NCI-H526 (cell line): ENCODE measurements around the gene SCYL3.
"Not testable (repeated sequence)": the region's sequence is repeated elsewhere in the genome, so short reads cannot be mapped to it uniquely, and the experiment has no call there.

Source experiments
- DNase-seq, 2 experiments: peaks; one replicate each; lab custom pipeline; 2025; lab: John Stamatoyannopoulos, UW

SCYL3 gene, protein sequence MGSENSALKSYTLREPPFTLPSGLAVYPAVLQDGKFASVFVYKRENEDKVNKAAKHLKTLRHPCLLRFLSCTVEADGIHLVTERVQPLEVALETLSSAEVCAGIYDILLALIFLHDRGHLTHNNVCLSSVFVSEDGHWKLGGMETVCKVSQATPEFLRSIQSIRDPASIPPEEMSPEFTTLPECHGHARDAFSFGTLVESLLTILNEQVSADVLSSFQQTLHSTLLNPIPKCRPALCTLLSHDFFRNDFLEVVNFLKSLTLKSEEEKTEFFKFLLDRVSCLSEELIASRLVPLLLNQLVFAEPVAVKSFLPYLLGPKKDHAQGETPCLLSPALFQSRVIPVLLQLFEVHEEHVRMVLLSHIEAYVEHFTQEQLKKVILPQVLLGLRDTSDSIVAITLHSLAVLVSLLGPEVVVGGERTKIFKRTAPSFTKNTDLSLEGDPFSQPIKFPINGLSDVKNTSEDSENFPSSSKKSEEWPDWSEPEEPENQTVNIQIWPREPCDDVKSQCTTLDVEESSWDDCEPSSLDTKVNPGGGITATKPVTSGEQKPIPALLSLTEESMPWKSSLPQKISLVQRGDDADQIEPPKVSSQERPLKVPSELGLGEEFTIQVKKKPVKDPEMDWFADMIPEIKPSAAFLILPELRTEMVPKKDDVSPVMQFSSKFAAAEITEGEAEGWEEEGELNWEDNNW

DNA sequence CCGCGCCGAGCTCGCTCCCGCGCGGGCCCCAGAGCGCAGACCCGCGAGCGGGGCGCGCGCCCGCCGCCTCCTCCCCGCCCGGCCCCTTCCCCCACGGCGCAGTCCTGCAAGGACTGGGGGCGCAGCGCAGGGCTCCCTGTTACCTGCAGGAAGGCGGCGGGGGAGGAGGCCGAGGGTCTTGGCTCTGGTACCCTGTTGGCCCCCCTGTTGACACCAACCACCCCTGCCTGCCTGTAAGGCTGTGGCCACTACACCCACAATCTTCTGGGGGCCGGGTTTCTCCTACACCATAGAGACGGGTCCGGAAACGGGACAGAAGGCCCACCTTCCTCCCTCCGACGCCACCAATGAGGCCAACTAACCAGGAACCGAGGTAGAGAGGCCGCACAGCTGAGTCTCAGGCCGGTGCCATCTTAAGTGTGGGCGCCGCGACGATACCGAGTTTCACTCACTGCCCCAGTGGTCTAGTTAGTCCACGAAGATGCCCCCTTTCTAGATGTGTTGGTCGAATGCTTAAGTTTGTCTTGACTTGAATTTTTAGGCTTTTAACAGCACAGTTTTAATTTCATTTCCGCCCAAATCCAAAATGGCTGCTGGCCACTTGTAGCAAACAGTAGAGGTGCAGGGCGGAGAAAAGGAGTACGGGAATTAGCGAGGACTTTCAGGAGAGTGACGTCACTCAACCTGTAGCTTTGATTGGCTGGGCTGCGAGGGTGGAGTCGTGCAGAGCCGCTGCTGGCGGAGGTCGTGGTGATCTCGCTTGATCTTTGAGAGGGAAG, at the start of gene SCYL3:
TSS of gene SCYL3 (minus strand) at position 252 of the 779 bp plus-strand sequence. CDS start 5,056 bp downstream, outside the sequence.
- peak; percentile 99 for DNase-seq

DNA sequence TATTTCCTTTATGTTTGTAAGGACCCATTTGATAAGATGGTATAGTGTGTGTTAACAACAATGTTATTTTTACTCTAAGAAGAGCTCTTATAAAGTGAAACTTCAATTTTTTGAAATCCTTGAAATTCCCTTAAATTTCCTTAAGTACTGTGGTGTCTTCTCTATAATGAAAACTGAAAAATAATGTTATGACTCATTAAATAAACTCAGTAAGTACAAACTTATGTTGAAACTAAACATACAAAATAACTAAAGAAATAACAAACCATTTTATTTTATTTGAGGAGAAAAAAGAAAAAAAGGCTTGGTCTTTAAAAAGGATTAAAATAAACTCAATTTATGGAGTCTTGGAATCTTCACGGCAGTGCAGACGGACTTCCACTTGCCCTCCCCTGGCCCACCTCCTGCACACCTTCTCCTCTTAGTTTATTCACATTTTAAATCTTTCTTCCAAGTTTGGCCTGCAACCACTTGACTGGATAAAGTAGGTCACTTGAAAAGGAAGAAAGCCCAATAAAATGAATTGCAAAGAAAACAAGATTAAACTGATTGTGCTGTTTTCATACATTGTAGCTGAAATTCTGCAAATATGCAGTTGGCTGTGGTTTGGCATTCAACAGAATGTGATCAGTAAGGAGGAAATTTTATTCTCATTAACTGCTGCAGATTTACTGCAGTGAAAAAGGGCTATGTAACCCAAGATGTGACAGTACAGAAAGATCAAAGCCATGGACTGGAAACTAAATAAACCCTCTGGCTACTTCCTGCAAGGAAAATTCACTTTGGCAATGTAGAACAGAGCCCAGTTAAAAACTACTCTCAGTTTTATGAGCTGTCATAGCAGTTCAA, 48.5 kb upstream of the SCYL3 start:
- DNase-seq, result no peak

DNA sequence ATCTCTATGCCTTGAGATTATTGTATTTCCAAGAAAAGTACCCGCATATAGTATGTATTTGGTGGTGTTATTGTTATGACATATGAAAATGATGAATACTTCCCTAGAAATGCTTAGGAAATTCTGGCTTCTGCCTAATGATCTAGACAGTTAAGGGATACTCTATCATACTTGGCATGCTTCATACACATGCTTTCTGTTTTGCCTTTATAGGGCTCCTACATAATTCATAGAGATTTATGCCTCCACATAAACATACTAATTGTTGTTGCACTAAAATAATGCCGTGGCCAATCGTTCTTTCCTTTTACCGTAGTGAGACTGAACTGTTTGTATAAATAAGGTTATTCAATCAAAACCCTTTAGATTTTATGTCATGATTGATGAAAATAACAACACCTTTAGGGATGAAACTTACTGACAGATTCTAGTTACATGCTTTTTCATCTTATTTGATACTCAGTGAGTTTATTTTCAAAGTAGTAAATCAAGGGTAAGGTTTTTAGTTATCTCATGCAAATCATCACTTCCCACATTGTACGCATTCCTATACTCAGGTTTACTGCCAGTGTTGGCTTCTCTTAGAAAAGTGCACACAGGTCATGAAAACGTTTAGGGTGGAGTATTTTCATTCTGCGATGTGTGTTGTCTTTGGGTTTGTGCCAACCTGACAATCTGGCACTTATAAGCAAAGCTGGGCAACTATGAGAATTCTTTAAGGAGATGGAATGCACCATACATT, 40.5 kb upstream of the SCYL3 start:
- DNase-seq, result peak in 1 of 2 experiments; percentile 25

DNA sequence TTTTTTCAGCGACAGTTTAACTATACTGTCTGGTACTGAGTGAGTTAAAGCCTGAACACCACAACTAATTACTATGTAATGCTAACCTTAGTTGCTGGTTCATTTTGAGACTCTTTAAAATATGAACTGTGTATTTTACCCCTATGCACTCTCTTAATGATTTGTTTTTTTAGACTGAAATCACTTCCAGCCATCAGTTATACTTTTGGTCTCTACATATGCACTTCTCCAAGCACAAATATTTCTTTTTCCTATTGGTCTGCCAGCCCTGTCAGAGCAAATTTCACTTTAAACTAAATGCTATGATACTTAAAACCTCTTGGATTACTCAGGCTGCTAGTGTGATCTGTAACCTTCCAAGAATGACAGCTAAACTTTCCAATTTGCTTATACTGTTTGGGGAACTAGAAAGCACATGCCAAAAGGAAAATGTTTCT, 38.1 kb upstream of the SCYL3 start:
- DNase-seq, result no peak

DNA sequence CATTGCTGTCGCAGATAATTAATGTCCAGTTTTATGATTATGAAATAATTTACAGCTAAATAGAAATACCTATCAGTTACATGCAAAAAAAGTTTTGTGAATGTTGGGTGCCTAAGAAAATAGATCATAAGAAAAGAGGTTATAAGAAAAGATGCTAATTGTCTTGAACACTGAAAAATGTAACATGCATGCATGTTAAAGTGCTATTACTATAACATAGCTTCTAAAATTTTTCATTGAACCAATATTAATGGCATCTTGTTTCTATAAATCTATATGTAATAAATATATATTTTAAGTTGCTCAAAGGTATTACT, 35.5 kb upstream of the SCYL3 start:
- DNase-seq, result no peak

DNA sequence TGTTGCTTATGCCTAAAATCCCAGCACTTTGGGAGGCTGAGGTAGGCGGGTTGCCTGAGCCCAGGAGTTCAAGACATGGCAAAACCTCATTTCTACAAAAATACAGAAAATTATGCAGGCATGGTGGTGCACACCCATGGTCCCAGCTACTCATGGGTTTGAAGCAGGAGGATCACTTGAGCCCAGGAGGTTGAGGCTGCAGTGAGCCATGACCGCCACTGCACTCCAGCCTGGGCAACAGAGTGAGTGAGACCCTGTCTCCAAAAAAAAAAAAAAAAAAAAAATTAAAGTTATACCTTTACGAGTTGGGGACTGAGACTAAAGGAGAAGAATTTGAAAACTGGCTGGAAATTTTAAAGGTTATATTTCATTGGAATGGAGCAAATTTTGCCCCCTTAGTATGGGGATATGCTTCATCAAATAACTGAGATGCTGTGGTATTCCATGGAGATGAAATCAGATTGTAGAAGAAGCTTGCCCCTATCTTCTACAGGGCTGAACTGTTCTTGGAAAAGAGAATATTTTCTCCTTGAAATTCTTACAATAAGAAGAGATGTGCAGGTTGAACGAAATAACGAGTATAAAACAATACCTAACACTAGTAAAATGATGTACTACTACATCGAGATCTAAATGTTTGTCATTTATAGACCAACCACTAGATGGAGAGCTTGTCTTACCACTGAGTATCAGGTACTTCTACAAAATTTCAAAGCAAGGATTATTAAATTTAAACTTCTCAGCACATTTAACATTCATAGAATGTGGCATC, 34.9 kb upstream of the SCYL3 start:
- peak; percentile 69 to 86 for DNase-seq

DNA sequence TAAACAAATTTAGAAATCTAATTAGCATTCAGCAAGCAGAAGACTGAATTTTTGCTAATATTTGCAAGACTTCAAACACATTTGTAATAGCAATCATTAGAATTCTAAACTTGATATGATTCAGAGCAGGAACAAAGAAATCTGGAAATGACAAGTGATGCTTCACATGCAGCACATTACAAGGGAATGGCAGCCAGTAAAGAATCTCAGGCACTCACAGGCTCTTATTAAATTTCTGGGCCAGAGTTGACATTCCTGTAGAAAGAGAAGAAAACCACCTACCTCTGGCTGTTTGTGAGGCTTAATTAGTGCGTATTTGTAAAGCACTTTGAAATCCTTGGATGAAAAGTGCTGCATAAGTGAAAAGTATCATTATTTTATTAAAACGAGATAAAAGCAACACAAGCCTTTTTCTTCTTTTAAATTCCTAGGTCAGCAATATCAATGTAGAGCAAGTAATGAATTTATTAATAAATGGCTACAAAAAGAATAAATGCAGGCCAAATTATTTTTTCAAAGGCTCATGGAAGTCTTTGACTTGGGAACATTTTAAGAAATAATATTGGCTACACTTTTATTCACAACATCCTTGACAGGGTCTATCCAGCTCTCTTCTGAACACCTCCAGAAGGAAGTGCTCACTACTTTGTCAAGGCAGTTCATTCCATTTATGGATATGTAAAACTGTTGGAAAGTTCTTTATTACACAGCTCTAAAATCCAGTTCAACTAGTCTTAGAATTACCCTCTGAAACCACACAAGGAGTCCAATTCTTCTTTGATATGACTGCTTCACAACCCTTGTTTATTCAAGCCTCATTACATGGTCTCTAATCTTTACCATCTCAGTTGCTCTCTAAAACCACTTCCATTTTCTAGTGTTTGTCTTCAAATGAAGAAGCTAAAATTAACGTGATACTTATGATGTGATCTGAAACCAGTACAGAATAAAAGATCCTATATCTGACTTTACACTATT, 32.1 kb upstream of the SCYL3 start:
- peak; percentile 44 to 66 for DNase-seq

DNA sequence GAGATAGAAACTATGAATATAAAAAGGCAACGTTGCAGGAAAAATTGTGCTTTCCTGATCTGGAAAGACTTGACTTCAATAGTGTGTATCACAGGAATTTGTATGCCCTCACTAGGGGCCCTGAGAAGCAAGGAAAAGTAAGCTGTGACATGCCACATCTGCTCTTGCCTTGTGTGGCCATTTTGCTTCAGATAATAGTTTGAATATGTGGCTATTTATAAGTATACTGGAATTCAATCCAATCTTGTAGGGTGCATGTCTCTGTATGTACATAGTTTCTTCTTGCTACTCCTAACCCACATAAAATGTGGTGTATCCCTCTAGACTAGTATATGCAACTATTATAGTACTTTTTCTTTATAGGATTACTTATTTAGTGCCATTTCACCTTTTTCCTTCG, 31.1 kb upstream of the SCYL3 start:
- DNase-seq, result no peak

DNA sequence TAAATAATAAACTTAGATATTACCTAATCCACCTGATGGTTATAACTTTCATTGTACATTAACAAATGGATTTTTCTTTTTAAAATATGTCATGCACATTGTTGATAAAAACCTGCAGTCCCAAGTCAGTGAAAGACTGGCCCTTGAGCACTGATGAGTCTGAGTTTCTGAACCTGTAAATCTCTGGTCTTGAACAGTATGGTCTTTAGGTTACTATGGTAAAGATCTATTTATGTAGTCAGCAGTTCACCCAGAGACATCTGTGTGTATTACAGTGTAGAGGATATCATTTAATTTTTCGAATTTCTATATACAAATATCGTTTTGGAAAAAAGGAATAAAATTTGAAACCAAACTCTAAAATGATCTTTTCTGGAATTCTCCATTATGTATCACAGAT, 30.4 kb upstream of the SCYL3 start:
- DNase-seq, result no peak

DNA sequence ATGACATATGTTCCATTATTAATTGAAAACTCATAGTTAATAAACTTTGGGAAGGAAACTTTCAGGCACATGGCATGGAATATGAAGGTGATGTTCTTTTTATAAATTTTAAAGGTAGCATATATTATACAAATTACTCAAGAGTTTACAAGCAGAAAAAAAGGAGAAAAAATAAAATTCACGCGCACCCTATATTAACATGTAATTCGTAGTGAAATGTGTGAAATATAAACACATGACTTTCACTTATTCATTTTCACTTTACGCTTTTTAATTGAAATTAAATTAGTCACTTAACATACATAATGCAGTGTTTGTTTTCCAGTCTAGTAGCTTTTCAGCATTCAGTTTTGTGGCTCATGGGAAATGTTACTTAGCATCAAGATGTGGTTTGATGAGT, 27.4 kb upstream of the SCYL3 start:
- DNase-seq, result no peak

DNA sequence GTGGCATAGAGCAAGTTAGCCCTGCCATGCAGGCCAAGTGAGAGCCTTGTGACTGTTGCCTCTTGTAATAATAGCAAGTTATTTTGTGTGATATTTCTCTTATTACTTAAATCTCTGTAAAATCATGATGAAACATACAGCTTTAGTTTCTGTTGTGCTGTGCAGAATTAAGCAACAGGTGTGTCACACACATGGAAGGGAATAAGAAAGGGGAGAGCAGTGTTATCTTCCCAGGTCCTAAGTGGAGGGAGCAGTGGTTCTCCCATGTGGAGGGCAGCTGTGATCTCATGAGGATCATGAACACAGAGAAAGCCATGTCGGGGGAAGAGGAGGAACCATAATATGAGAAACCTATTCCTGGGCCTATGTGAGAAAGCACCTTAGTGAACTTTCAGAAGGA, 25.2 kb upstream of the SCYL3 start:
- no peak for DNase-seq

DNA sequence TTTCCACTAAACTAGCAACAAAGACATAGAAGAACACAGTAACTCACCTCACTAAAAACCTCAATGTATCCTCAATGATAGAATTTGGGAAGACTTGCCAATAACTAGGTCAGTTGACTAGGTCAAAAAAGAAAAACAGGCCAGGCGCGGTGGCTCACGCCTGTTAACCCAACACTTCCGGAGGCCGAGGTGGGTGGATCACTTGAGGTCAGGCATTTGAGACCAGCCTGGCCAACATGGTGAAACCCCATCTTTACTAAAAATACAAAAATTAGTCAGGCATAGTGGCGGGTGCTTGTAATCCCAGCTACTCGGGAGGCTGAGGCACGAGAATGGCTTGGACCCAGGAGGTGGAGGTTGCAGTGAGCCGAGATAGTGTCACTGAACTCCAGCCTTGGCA, 24.5 kb upstream of the SCYL3 start:
- DNase-seq, result not testable (repeated sequence)

DNA sequence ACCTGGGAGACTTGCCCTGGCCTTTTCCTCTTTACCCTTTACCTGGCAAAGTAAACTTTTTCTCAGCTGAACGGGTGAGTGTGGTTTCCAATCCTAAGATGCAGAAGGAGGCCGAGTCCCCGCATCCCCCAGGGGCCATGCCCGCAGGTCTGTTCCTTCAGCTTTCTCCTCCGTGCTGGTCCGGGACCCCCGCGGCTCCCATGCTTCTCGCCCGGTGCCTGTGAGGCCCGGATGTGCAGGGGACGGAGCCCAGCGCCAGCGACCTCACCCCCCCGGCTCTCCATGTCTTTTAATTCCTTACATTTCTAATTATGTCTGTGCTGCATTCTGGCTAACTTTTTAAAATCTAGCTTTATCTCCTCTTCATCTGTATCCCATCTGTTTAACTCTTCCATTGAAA, 21.5 kb upstream of the SCYL3 start:
- no peak for DNase-seq

DNA sequence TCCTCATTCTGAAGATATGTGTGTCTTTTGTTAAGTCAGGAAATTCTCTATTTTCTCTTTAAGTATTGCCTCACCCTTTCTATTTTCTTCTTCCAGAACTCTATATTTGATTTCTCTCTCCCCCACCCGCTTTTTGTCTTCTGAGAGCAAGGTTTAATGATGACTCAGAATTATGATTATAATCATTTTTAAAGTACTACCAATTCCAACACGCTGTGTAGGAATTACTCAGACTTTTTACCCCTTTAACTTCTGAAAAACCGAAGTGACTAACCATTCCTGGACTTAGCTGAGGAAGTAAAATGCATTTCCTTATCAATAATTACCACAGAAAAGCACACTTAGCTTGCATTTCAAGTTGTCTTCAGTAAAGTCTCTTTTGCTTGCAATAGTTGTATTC, 20.8 kb upstream of the SCYL3 start:
- no peak for DNase-seq

DNA sequence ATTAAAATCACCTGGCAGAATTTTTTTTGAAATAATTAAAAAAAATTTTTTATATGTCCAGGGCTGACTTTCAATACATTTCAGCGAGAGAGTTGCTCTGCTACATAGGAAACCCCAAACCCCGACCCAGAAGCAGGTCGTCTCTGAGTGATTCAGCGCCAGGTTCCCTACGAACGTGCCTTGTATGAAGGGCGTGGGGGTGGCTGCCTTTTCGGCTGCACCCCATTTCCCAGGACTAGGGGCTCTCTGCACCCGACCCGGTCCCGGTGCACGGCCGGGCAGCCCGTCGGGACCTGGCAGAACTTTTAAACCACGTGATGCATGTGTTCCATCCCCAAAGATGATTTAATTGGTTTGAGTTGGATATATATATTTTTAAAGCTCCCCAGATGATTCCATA, 15.8 kb upstream of the SCYL3 start:
- no peak for DNase-seq

DNA sequence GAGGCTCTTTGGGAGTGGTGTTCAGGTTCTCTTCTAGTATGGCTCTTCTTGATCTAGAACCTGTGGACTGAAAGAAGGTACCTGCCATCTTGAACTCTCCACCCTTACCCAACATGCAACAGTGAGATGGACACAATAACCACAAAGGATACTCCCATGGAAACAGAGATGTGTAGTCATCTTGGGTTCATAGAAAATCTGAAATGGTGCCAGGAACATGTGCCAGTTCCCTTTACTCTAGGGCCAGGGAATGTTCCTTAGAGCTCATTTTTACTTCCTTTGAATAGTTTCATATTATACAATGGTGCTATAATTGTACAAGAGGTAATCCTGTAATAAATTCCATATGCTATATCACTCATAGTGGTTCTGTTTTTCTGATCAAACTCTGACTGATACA, 13.2 kb upstream of the SCYL3 start:
- no peak for DNase-seq

DNA sequence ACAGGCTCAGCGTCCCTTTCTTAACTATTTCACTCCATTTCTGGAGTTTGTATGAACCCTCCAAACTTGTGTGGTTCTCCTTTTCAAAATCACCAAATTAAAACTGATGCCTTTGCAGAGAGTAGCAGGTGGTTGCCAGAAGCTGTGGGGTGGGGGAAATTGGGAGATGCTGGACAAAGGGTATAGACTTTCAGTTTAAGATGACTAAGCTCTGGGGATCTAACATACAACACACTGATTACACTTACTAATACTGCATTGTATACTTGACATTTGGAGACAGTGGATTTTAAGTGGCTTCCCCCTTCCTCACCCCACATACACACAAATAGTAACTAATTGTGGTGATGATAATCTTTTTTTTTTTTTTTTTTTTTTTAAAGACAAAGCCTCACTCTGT, 11.1 kb upstream of the SCYL3 start:
- DNase-seq, result no peak

DNA sequence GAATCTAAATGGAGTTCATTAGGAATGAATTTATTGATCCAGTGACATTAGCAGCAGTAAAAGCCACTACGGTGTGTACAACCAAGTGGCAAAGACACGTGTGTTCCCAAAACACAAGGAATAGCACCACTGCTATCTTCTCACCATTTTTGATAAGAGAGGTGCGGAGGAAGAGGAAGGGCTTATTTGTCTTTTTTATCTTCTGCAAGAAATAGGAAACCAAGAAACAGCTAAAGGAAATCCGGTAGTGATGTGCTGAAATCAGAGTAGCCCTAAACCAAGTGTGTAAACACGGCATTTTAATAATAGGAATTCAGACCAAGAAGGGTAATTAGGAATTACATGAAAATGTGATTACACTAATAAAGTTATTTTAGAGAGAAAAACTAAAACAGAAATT, 9.1 kb upstream of the SCYL3 start:
- DNase-seq, result no peak

DNA sequence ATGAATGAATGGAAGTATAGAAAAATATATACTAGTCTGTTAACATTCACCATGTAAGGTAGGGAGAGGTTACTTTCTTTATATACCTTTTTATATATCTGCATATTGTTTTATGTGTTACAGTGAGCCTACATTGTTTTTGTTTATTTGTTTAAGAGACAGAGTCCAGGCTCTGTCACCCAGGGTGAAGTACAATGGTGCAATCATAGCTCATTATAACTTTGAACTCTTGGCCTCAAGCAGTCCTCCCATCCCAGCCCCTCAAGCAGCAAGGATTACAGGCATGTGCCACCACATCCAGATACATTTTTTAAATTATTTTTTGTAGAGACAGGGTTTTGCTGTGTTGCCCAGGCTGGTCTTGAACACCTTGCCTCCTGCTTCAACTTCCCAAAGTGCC, 7.4 kb upstream of the SCYL3 start:
- DNase-seq, result no peak
